Measurements from ENCODE around the gene ELAVL4. TPM values are rescaled to one million over a fixed set of nuclear protein-coding genes. Genes with fewer than 3 reads are reported as not detected.

Gene ELAVL4
- total and polyA plus RNA-seq, 2 of the 8 experiments (the other 6 are each of a cell fraction or from before 2014, with no cell fraction given): 0.21 to 0.89 TPM

DNA sequence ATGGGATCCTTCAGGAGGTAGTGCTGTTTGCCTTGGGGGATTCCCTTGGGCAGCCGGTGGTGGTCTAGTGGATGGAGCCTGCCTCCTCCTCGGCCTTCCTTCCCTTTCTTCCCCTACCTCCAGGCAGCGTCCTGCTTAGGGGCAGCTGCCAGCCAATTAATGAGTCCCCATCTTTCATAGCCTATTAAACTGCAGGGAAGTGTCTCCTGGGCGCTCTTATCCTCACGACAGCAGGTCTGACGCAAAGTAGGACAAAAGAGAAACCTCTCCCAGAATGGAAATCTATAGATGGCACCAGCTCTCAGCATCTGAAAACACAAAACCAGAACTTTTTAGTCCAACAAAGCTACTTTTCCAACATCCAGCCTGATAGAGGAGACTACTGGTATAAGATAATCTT is 69.3 kb downstream of the ELAVL4 start:
- Histone ChIP-seq H2BK20ac (ENCODE audit: low read length) (no peak overlapping the region), H3K27me3 (replicated peaks in 1 of 4; ENCODE audit: control insufficient read depth in 3 of 4, extremely low read depth in 1 of 4, insufficient read depth in 3 of 4, low read length in 3 of 4) (no peaks in the 10 kb centered on the region), H3K4me3 (ENCODE audit: extremely low read depth in 1 of 4, insufficient read depth in 2 of 4, low read depth in 3 of 4, low read length in 4 of 4) (no peak overlapping the region), H2BK15ac (ENCODE audit: low read length) (no peak overlapping the region), H3K56ac (replicated peaks; ENCODE audit: insufficient read length, low read depth, low read length) (no peak overlapping the region), H3K14ac (ENCODE audit: insufficient read length) (no peak overlapping the region), H3K27ac (ENCODE audit: low read depth, low read length) (no peak overlapping the region), H3K23ac (ENCODE audit: insufficient read length) (no peak overlapping the region), H2AK5ac (ENCODE audit: low read depth, low read length) (no peak overlapping the region), H2AFZ (ENCODE audit: low read length) (no peak overlapping the region), H3K23me2 (ENCODE audit: low read depth, low read length) (no peaks in the 10 kb centered on the region; the same call in 1 of the 2 replicates), H4K91ac (replicated peaks; ENCODE audit: insufficient read length, low read length) (no peak overlapping the region), H2BK12ac (ENCODE audit: low read depth, low read length) (no peak overlapping the region), H3K79me1 (ENCODE audit: low read depth, low read length) (no peaks in the 10 kb centered on the region), H3K4ac (replicated peaks; ENCODE audit: insufficient read length, low read depth, low read length) (no peak overlapping the region), H2BK120ac (replicated peaks; ENCODE audit: low read depth, low read length) (no peak overlapping the region), H3K79me2 (ENCODE audit: control insufficient read depth in 1 of 2, insufficient read depth in 2 of 2, low read length in 2 of 2) (no peaks in the 10 kb centered on the region), H3K36me3 (ENCODE audit: control insufficient read depth in 2 of 4, insufficient read depth in 4 of 4, low read length in 3 of 4) (no peaks in the 10 kb centered on the region), H4K20me1 (replicated peaks in 1 of 2; ENCODE audit: control insufficient read depth in 1 of 2, insufficient read depth in 2 of 2, low read length in 2 of 2) (no peaks in the 10 kb centered on the region), H2BK5ac (ENCODE audit: low read depth, low read length) (no peak overlapping the region), H4K5ac (ENCODE audit: insufficient read length, low read depth, low read length) (no peak overlapping the region), H3K4me2 (ENCODE audit: insufficient read depth in 1 of 2, low read depth in 2 of 2, low read length in 2 of 2) (no peak overlapping the region), H3K9me3 (ENCODE audit: insufficient read depth in 2 of 2, low read depth in 1 of 2, low read length in 1 of 2) (no peaks in the 10 kb centered on the region), H3K9ac (replicated peaks in 1 of 4; ENCODE audit: extremely low read depth in 1 of 4, low read depth in 3 of 4, low read length in 3 of 4) (no peak overlapping the region), H3K4me1 (replicated peaks in 1 of 4; ENCODE audit: control insufficient read depth in 3 of 4, insufficient read depth in 4 of 4, low read length in 3 of 4) (no peaks in the 10 kb centered on the region), H4K8ac (ENCODE audit: extremely low read depth, insufficient read depth, low read length) (no peak overlapping the region; the same call in 1 of the 2 replicates), H3K18ac (ENCODE audit: extremely low read depth, low read length) (no peak overlapping the region)
- ChIA-PET POLR2A (ENCODE audit: partially characterized antibody) (no interaction called here), CTCF (ENCODE audit: partially characterized antibody) (no interaction called here)
- DNase-seq (ENCODE audit: low read depth in 1 of 2, low spot score in 2 of 2) (no peak), FAIRE-seq (no peak)
- 84% methylated on average over 6 of the region's 6 CpGs; no CpG with 5 or more reads in 1 of the 2 experiments for WGBS, 2 experiments (ENCODE audit: extremely low coverage in 1 of 2, insufficient coverage in 1 of 2, insufficient read length in 1 of 2, insufficient replicate concordance in 2 of 2, low coverage in 1 of 2, low lambda C conversion rate in 2 of 2, missing lambda C conversion rate in 1 of 2)
- TF ChIP-seq TCF12 (IDR thresholded peaks at IDR 0.05; ENCODE audit: low read depth, low read length) (no peak), SRF (IDR thresholded peaks at IDR 0.05; ENCODE audit: low read depth, low read length) (no peak), RAD21 (IDR thresholded peaks at IDR 0.05 in 1 of 2, conservative IDR thresholded peaks at IDR 0.05 in 1 of 2; ENCODE audit: low read depth in 2 of 2, low read length in 2 of 2) (no peak), CBX5 (IDR thresholded peaks at IDR 0.05; ENCODE audit: low read depth, low read length) (no peak), PHF8 (conservative IDR thresholded peaks at IDR 0.05; ENCODE audit: low read depth, low read length) (no peak), RNF2 (IDR thresholded peaks at IDR 0.05; ENCODE audit: borderline replicate concordance, low read depth, low read length, missing control alignments, poor library complexity, severe bottlenecking) (no peak)
